ENCODE results near the gene LRRC36. TPM values are rescaled to one million over a fixed set of nuclear protein-coding genes. Genes with fewer than 3 reads are reported as not detected.

The LRRC36 gene
- total and polyA plus RNA-seq, 9 of the 15 experiments (the other 6 are each of a cell fraction or from before 2014, with no cell fraction given) = 0.09 to 0.40 (median 0.17) TPM; not detected in 1

DNA sequence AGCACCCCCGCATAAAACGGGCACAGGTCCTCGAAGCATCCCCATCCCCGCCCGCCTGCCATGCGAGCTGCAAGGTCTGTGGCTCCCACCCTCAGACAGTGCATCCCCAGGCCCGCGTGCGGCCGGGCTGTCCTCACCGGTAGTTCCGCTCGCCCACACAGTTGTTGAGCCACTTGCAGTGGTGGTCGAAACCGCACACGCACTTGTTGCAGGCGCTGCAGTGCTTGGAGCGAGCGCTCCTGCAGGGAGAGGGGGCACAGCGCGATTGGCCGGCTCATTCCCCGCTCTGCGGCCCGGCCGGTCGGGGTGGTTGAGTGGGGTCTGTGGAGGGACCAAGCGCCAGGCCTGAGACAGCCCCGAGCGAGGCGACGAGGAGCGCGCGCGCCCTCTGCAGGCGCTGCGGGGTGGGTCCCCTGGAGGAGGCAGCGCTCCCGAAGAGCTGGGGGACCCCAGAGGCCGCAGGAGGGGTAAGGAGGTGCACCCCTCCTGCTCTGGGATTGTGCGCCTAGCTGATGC lies 72.7 kb downstream of the LRRC36 start (continued):
- no peak for TF ChIP-seq HMBOX1 (IDR thresholded peaks at IDR 0.05)
- TF ChIP-seq BHLHE40 (IDR thresholded peaks at IDR 0.05; ENCODE audit: low read length) = no peak
- TF ChIP-seq SP1 (CRISPR knock-in tag; IDR thresholded peaks at IDR 0.05) = peak; percentile 32; the same call in 1 of the 2 replicates
- TF ChIP-seq ZSCAN32 (CRISPR knock-in tag; IDR thresholded peaks at IDR 0.05) = no peak
- peak; percentile 41; the same call in 1 of the 2 replicates for TF ChIP-seq CBX1 (IDR thresholded peaks at IDR 0.05; ENCODE audit: low read depth)
- TF ChIP-seq, protein P1, sequence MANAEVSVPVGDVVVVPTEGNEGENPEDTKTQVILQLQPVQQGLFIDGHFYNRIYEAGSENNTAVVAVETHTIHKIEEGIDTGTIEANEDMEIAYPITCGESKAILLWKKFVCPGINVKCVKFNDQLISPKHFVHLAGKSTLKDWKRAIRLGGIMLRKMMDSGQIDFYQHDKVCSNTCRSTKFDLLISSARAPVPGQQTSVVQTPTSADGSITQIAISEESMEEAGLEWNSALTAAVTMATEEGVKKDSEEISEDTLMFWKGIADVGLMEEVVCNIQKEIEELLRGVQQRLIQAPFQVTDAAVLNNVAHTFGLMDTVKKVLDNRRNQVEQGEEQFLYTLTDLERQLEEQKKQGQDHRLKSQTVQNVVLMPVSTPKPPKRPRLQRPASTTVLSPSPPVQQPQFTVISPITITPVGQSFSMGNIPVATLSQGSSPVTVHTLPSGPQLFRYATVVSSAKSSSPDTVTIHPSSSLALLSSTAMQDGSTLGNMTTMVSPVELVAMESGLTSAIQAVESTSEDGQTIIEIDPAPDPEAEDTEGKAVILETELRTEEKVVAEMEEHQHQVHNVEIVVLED (CRISPR knock-in tag; IDR thresholded peaks at IDR 0.05) = no peak
- no peak for TF ChIP-seq TEAD1 (CRISPR knock-in tag; IDR thresholded peaks at IDR 0.05)
- TF ChIP-seq SRSF1 (IDR thresholded peaks at IDR 0.05; ENCODE audit: low read depth, low read length) = no peak
- peak; percentile 25; the same call in 1 of the 2 replicates for TF ChIP-seq EGR1 (conservative IDR thresholded peaks at IDR 0.05)
- no peak for TF ChIP-seq ZBED1 (IDR thresholded peaks at IDR 0.05)
- TF ChIP-seq, protein P2, sequence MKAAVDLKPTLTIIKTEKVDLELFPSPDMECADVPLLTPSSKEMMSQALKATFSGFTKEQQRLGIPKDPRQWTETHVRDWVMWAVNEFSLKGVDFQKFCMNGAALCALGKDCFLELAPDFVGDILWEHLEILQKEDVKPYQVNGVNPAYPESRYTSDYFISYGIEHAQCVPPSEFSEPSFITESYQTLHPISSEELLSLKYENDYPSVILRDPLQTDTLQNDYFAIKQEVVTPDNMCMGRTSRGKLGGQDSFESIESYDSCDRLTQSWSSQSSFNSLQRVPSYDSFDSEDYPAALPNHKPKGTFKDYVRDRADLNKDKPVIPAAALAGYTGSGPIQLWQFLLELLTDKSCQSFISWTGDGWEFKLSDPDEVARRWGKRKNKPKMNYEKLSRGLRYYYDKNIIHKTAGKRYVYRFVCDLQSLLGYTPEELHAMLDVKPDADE (conservative IDR thresholded peaks at IDR 0.05; ENCODE audit: control insufficient read depth, low read depth, low read length) = no peak
- no peak for TF ChIP-seq CEBPZ (IDR thresholded peaks at IDR 0.05; ENCODE audit: borderline replicate concordance, low read depth, low read length)
- peak in 1 of 2 experiments; percentile 59; a peak in 2 of 4 replicates for TF ChIP-seq MAZ (CRISPR knock-in tag; conservative IDR thresholded peaks at IDR 0.05 in 1 of 2, IDR thresholded peaks at IDR 0.05 in 1 of 2)
- no peak for TF ChIP-seq RFX7 (CRISPR knock-in tag; IDR thresholded peaks at IDR 0.05)
- TF ChIP-seq MEIS2 (IDR thresholded peaks at IDR 0.05; ENCODE audit: partially characterized antibody) = no peak
- no peak for TF ChIP-seq ZNF197 (CRISPR knock-in tag; IDR thresholded peaks at IDR 0.05; ENCODE audit: low read depth)
- no peak for TF ChIP-seq NFE2L1 (tag; IDR thresholded peaks at IDR 0.05; ENCODE audit: borderline replicate concordance, low read depth)
- no peak for TF ChIP-seq HDGF (IDR thresholded peaks at IDR 0.05)
- no peak for TF ChIP-seq SIRT6 (IDR thresholded peaks at IDR 0.05; ENCODE audit: low read depth, low read length)
- no peak for TF ChIP-seq KHSRP (IDR thresholded peaks at IDR 0.05)
- 0 out of 2 replicates have a peak, but pooled peaks have one; percentile 36 for TF ChIP-seq MTA3 (IDR thresholded peaks at IDR 0.05; ENCODE audit: borderline replicate concordance)

Data from K562 (cell line).